Pulmonary artery endothelial cell (primary cell): ENCODE measurements around the gene IRAK1. TPM values are rescaled to one million over a fixed set of nuclear protein-coding genes. Genes with fewer than 3 reads are reported as not detected.
A peak's percentile ranks its signal among the peaks of the same experiment; 100 is the strongest.

Experiments
- DNase-seq: peaks from one replicate; pipeline ENCODE4 v3.0.0-alpha.2; 2011; ENCODE audit warnings: low read depth, low spot score
- total RNA-seq: library from RNA; depleted of rRNA; stranded (reverse); fragments of >200 nt; gene quantifications from 2 replicates; pipeline ENCODE4 v1.2.3, GENCODE V29; 2014

Gene IRAK1
- total RNA-seq, 1 donor from 2014 or later: 93.2 TPM

DNA sequence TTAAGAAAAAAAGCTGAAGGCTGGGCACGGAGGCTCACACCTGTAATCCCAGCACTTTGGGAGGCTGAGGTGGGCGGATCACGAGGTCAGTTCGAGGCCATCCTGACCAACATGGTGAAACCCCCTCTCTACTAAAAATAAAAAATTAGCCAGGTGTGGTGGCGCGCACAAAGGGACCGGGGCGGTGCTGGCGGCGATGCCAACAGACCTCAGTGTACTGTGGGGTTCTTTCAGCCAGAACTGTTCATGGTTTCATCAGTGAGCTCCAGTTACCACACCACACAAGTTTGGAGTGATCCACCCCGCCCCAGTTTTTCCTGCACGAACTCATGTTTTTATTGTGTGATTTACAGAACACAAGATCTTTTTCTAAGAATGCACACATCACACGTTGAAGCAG lies 21.2 kb upstream of the IRAK1 start:
- no peak for DNase-seq

- DNase-seq: no peak
Observed at GRCh38 chrX:154040307-154040756, 20.6 kb upstream of the IRAK1 start.

GRCh38 chrX:154039577-154039976 lies 19.9 kb upstream of the IRAK1 start:
- DNase-seq: no peak

DNA sequence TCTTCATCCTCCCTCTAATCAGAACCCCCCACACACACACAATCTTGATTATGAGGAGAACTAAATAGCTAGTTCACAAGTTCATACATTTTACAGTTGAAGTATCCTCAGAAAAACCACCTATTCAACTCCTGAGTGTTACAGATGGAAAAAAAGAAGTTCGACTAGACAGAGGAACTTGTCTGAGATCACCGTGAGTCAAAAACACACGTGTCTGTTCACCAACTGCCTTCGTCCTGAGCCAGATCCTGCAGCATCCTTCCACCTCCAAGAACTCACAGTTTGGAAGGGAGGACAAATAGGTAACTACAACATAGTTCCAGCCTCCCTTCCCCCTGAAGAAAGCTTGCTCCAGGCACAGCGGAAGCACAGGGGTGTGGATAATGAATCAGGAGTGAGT lies 19.0 kb upstream of the IRAK1 start:
- no peak for DNase-seq

- no peak for DNase-seq
Observed at GRCh38 chrX:154037754-154038153, 18.1 kb upstream of the IRAK1 start.

DNA sequence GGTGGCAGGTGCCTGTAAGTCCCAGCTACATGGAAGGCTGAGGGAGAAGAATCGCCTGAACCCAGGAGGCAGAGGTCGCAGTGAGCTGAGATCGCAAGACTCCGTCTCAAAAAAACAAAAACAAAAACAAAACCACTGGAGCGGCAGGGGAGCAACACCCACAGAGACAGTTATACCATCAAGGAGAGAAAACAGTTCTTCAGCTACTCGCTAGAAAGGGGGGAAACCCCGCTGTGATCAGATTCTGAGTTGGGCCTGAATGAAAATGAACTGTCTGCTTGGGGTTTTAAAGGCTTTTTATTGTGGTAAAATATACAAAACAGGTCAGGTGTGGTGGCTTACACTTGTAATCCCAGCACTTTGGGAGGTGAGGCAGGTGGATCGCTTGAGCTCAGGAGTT lies 16.8 kb upstream of the IRAK1 start:
- no peak for DNase-seq

GRCh38 chrX:154033848-154034247 lies 14.1 kb upstream of the IRAK1 start:
- no peak for DNase-seq

- DNase-seq: no peak
Observed at GRCh38 chrX:154032653-154033052, 13.0 kb upstream of the IRAK1 start.

- no peak for DNase-seq
Observed at GRCh38 chrX:154032160-154032559, 12.5 kb upstream of the IRAK1 start.

DNA sequence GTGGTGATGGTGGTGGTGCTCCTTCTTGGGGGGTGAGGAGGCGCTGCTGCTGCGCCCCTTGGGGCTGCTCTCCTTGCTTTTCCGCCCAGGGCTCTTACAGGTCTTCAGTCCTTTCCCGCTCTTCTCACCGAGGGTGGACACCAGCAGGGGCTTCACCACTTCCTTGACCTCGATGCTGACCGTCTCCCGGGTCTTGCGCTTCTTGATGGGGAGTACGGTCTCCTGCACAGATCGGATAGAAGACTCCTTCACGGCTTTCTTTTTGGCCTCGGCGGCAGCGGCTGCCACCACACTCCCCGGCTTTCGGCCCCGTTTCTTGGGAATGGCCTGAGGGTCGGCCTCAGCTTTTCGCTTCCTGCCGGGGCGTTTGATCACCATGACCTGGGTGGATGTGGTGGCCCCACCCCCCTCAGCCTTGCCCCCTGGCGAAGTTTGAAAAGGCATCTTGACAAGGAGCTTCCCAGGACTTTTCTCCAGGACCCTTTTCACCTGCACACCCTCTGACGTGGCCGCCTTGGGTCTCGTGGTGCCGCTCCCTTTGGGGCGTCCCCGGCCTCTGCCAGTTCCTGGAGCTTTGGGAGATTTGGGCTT lies 11.1 kb upstream of the IRAK1 start:
- DNase-seq: no peak

DNA sequence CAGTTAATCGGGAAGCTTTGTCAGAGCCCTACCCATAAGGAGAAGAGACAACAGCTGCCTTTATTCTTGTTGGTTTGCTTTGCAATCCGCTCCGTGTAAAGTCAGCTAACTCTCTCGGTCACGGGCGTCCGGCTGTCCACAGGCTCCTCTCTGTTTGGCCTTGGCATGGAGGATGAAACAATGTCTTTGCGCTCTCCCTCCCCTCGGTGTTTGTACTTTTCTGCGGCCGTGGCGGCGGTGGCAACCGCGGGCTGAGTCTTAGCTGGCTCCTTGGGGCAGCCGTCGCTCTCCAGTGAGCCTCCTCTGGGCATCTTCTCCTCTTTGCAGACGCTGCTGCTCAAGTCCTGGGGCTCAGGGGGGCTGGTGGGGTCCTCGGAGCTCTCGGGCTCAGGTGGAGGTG lies 10.6 kb upstream of the IRAK1 start:
- no peak for DNase-seq

DNA sequence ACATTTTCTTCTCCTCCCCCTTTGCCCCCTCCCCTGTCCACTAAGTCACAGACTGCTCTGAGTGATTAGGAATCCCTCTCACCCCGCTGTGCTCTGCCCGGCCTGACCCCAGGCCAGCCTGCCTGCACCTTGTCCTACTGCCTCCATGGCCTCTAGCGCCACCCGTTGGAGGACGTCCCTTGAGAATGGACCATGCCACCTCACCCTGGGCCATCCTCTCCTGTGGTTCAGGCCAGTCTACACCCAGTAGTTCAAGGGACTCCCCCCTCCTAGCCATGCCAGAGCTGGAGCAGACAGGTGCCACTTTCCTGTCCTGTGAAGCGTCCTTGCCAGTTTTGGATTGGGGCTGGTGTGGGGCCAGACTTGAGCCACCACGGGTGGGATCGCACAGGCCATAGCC lies 9.7 kb upstream of the IRAK1 start:
- DNase-seq: no peak

DNA sequence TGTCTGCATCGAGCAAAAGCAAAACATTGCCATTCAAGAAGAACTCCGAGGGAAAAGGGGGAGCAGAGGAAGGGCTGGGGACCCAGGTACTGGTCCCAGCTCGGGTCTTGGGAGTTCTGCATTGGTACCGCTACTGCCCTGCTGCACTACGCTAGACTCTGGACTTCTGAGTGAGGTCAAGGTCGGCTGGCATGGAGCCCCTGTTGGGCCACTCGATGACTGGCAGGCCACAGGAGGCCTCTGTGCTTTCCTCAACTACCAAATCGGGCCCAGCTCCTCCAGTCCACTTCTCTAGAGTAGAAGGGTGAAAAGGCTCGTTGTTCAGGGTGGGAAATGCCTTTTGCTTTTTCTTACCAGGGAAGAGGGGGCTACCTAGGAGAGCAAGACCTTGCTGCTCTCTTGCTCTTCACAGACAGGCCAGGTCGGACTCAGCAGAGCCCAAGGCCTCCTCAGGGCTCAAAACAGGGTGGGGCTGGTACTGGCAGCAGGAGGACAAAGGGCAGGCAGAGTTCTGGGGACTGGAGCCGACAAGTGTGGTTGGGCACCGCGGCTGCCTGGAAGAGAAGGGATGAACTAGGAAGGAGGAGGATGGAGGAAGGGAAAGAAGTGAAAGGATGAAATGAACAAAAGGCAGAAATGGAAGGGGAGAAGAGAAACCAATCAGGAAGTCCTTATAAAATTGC lies 8.9 kb upstream of the IRAK1 start:
- no peak for DNase-seq

DNA sequence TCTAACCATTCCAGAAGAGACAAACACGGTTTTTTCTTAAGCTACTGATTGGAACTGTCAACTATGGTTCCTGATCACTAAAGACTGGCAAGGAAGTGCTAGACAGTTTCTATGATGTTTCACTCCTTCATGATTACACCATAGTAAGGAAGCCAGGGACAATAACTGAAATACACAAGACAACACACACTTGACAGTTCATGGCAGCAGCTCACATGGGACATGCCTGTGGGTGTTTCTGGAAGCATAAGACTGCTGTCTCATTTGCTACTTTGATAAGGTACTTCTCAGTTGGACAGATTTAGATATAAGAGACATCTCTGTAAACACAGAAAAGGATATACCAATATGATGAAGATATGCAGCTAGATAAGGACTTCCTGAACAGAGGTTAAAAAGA lies 8.3 kb upstream of the IRAK1 start:
- DNase-seq: no peak

- no peak for DNase-seq
Observed at GRCh38 chrX:154027022-154027402, 7.3 kb upstream of the IRAK1 start.

DNA sequence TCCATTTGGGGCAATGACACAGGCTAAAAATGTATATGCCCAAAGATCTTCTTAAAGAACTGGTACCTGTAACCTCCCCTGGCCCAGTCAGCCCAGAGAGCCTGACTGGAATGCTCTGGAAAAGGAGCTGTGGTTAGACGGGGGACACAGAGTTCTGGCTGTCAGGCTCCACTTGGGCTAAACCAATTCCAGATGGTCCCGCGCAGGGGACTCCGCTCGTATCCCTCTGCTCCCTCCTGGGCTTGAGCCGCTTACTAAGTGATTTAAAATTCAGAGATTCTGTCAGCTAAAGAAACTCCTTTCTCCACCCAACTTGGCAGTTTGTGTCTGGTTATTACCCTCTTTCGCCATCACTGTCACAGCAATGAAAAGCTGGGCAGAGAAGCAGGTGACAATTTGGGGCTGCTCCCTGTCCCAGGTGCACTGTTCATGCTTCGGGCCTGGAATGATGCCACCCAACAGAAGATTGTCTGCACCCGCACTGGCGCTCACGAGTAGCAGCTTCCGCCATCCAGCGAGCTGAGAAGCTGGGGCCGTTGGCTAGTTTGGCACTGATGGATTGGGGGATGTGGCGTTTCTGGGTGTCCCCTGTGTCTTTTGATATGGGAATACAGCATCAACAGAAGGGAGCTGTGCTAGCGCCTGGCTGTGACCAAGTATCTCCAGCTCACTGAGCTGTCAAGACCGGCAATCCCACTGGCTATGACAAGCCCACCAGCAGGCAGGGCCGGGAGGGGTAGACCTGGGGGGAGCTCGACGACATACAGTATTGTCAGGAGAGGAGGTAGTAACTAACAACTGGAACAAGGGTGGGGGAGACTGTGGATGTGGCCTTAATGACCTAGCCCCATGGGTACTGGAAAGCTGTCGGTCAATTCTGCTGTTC lies 6.7 kb upstream of the IRAK1 start:
- DNase-seq: no peak

GRCh38 chrX:154025230-154025629 lies 5.5 kb upstream of the IRAK1 start:
- DNase-seq: no peak

DNA sequence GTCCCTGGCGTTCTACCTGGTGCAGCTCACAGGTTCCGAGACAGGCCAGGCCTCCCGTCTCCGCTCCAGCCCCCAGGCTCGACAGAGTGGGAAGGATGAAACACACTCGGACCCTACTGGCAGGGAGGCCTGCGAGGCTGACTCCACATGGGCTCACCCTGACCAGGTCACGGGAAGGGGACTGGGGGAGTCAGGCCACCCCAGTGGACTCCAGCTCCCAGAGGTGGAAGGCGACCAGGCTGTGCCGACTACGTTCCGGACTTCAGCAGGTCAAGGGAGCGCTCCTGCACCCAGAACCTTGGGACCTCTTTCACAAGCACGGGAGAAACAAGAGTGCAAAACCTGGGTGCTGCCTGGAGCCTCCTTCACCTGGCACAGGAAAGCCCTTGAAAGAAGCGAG lies 4.6 kb upstream of the IRAK1 start:
- no peak for DNase-seq

- DNase-seq: no peak
Observed at GRCh38 chrX:154023276-154024000, 3.7 kb upstream of the IRAK1 start.

- DNase-seq: no peak
Observed at GRCh38 chrX:154022108-154022507, 2.4 kb upstream of the IRAK1 start.

DNA sequence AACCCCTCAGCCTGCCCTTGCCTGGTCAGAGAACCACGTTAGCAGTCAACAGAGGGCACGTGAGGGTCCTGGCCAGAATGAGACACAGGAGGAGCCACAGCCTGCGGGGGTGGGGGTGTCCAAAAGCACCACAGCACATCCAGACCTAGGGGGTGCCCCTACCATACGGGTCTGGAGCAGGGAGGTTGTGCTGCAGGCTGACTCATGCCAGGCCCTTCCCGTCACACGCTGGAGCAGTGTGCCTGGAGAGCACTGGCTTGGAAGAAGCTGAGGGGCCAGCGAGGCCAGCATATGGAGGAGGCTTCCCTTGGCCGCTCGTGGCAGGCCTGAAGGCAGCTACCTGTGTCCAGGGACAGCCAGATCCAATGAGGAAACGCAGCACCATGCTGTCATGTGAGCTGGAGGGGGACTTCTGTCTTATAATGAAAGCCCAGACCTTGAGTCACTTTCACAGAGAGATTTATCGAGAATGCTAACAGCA lies 1.5 kb upstream of the IRAK1 start:
- DNase-seq: peak; percentile 30
